Type B pancreatic cell (in vitro differentiated cells): ENCODE measurements around the gene KCNN3. TPM values are rescaled to one million over a fixed set of nuclear protein-coding genes. Genes with fewer than 3 reads are reported as not detected.

Experiments
- DNase-seq: peaks from one replicate; pipeline ENCODE4 v3.0.0; 2021; ENCODE audit warnings: mixed read lengths; ENCODE audit not compliant: unreplicated experiment; ENCODE audit errors: extremely low spot score
- H3K27ac Mint-ChIP-seq: 2 replicates; pipeline ENCODE4 v1.8.0; 2021; ENCODE audit warnings: mild to moderate bottlenecking, mixed read lengths
- H3K27me3 Mint-ChIP-seq: 2 replicates; pipeline ENCODE4 v1.8.0; 2021; ENCODE audit warnings: mixed read lengths
- H3K36me3 Mint-ChIP-seq: 2 replicates; pipeline ENCODE4 v1.8.0; 2021; ENCODE audit warnings: mixed read lengths
- H3K4me1 Mint-ChIP-seq: one replicate; pipeline ENCODE4 v1.8.0; 2021; ENCODE audit warnings: mixed read lengths; ENCODE audit not compliant: unreplicated experiment
- H3K4me3 Mint-ChIP-seq: 2 replicates; pipeline ENCODE4 v1.8.0; 2021; ENCODE audit warnings: mild to moderate bottlenecking, mixed read lengths
- H3K9me3 Mint-ChIP-seq: 2 replicates; pipeline ENCODE4 v1.8.0; 2021; ENCODE audit warnings: mixed read lengths
- CTCF ChIP-seq: fragments of 200-600 bp; sonication (generic); conservative IDR thresholded peaks from 2 replicates; pipeline ENCODE4 v1.5.0; 2021; ENCODE audit warnings: antibody characterized with exemption, mild to moderate bottlenecking
- total RNA-seq: library from RNA; stranded (reverse); gene quantifications from 2 replicates; pipeline ENCODE4 v1.2.1, GENCODE V29; 2021; ENCODE audit warnings: low replicate concordance

The KCNN3 gene
- total RNA-seq, 1 donor from 2014 or later = 3.8 TPM

- Mint-ChIP-seq H3K9me3 (no peaks in the 10 kb centered on the region), H3K4me1 (no peaks in the 10 kb centered on the region), H3K27me3 (peaks cover 55% of the 10 kb centered on the region), H3K4me3 (no peak overlapping the region), H3K27ac (no peak overlapping the region), H3K36me3 (no peaks in the 10 kb centered on the region)
- TF ChIP-seq CTCF = no peak
- no peak for DNase-seq
Observed at GRCh38 chr1:154764181-154764580, 105.9 kb downstream of the KCNN3 start.

GRCh38 chr1:154760469-154760933, 109.6 kb downstream of the KCNN3 start:
- no peaks in the 10 kb centered on the region for H3K9me3 Mint-ChIP-seq
- DNase-seq = peak; percentile 84
- H3K4me3 Mint-ChIP-seq = no peak overlapping the region
- peak; percentile 91 for TF ChIP-seq CTCF
- peaks cover 76% of the 10 kb centered on the region for H3K27me3 Mint-ChIP-seq
- no peaks in the 10 kb centered on the region for H3K36me3 Mint-ChIP-seq
- no peaks in the 10 kb centered on the region for H3K4me1 Mint-ChIP-seq
- H3K27ac Mint-ChIP-seq = no peak overlapping the region

DNA sequence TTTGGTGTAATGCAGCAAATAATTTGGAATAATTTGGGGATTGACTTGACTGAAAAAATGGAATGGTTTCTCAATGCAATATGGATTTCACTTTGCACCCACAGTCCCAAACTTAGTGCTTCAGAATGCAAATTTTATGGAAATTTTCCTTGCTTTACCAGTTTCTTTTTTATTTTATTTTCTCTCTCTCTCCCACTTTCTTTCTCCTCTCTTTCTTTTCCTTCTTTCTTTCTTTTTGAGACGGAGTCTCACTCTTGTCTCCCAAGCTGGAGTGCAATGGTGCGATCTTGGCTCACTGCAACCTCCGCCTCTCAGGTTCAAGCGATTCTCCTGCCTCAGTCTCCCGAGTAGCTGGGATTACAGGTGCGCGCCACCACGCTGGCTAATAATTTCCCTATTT, 110.3 kb downstream of the KCNN3 start:
- H3K4me3 Mint-ChIP-seq = no peak overlapping the region
- peaks cover 74% of the 10 kb centered on the region for H3K27me3 Mint-ChIP-seq
- no peaks in the 10 kb centered on the region for H3K4me1 Mint-ChIP-seq
- no peak for TF ChIP-seq CTCF
- no peak for DNase-seq
- no peaks in the 10 kb centered on the region for H3K9me3 Mint-ChIP-seq
- no peak overlapping the region for H3K27ac Mint-ChIP-seq
- no peaks in the 10 kb centered on the region for H3K36me3 Mint-ChIP-seq

DNA sequence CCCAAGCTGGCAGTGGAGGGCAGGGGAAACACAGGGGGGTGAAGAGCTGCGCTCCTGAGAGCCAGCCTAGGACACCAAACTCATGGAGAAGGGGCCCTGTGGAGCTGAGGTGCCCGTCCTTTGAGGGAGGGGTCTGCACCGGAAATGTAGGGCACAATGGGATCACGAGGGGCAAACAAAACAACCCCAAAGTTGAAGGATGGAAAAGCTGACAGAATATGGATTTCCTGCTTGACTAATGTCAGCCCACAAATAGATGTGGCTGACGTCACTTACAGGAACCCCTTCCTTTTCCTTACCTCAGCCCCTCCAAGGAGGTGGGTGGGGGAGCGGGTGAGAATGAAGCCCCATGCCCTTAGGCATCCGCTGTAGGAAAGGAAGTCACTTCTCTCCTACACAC, 110.9 kb downstream of the KCNN3 start:
- no peaks in the 10 kb centered on the region for H3K9me3 Mint-ChIP-seq
- no peak for DNase-seq
- H3K4me1 Mint-ChIP-seq = no peaks in the 10 kb centered on the region
- H3K27ac Mint-ChIP-seq = no peak overlapping the region
- H3K27me3 Mint-ChIP-seq = peaks cover 75% of the 10 kb centered on the region
- no peaks in the 10 kb centered on the region for H3K36me3 Mint-ChIP-seq
- TF ChIP-seq CTCF = no peak
- no peak overlapping the region for H3K4me3 Mint-ChIP-seq

DNA sequence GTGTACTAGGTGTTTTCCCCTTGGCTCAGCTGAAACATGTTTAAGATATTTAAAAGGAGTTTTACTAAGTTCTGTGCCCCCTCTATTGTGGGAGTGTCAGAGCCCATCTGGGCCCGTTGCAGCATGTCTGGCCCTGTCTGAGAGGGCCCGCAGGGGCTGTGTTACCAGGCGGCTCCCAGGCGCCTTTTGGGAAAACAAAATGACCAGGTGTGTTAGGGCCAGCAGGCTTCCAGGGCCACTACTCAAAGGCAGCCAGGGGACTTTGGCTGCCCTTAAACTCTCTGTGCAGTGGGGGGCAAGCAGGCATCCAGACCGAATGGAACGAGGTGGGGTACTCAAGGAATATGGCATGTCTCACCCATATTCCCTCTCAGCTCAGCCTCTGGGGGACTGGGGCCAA, 111.7 kb downstream of the KCNN3 start:
- TF ChIP-seq CTCF = no peak
- H3K4me3 Mint-ChIP-seq = no peak overlapping the region
- H3K4me1 Mint-ChIP-seq = no peaks in the 10 kb centered on the region
- H3K27ac Mint-ChIP-seq = no peak overlapping the region
- peaks cover 74% of the 10 kb centered on the region for H3K27me3 Mint-ChIP-seq
- H3K9me3 Mint-ChIP-seq = no peaks in the 10 kb centered on the region
- no peak for DNase-seq
- H3K36me3 Mint-ChIP-seq = no peaks in the 10 kb centered on the region
